ENCODE results near the gene SOX6. TPM values are rescaled to one million over a fixed set of nuclear protein-coding genes. Genes with fewer than 3 reads are reported as not detected.
"Not testable (repeated sequence)": the region's sequence is repeated elsewhere in the genome, so short reads cannot be mapped to it uniquely, and the experiment has no call there.

Gene SOX6
- total RNA-seq, 1 donor from 2014 or later: 8.3 TPM

DNA sequence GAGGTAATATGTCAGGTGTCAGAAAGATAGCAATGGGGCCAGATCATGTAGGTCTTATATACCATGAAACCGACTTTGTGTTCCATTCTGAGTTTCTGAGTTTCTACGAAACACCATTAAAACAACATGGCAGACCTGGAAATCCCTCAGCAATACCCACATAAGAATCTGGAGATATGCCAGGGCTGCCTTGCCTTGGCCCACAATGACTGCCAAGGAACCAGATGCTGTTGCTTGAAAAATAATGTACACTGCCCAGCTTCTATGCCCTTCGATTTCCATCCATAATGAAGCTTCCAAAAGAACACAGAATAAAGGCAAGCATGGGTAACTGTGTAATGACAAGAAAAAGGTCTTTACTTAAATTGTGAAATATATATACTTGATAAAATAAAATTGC is 277.4 kb downstream of the SOX6 start:
- no peak overlapping the region for H3K27ac ChIP-seq
- TF ChIP-seq CTCF (IDR thresholded peaks at IDR 0.05): no peak
- DNase-seq: no peak
- intact Hi-C loops (cut with DNase I): no loop called here
- no peaks in the 10 kb centered on the region for H3K4me1 ChIP-seq
- H3K9me3 ChIP-seq: no peaks in the 10 kb centered on the region
- H3K27me3 ChIP-seq: no peaks in the 10 kb centered on the region
- H3K36me3 ChIP-seq: no peaks in the 10 kb centered on the region
- no peak for ATAC-seq
- no peak overlapping the region for H3K4me3 ChIP-seq

DNA sequence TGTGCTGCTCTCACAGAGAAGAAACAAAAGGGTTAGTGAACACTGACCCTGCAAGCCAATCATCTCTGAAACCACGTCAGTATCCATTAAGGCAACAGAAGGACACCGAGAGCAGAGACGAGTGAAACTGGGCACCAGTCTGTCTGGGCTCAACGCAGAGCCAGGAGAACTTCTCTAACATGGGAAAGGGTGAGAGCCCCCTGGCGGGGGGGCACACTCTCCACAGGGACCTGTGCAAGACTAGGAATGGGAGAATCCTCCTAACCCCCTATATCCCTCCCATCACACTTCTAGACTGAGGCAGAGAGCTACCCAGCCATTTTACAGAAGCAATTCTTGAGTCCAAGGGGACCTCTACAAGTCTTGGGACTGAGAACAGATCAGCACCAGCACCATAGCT is 285.8 kb downstream of the SOX6 start:
- intact Hi-C loops (cut with DNase I): no loop called here
- ATAC-seq: no peak

DNA sequence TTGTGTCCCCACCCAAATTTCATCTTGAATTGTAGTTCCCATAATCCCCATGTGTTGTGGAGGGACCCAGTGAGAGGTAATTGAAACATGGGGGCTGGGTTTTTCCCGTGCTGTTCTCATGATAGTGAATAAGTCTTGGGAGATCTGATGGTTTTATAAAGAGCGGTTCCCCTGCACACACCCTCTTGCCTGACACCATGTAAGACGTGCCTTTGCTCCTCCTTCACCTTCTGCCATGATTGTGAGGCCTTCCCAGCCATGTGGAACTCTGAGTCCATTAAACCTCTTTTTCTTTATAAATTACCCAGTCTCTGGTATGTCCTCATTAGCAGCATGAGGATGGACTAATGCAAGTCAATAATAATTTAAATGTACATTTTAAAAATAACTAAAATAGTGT is 289.1 kb downstream of the SOX6 start:
- H3K4me1 ChIP-seq; H3K36me3 ChIP-seq; H3K27ac ChIP-seq; H3K27me3 ChIP-seq; H3K4me3 ChIP-seq; H3K9me3 ChIP-seq; DNase-seq; ATAC-seq; intact Hi-C loops (cut with DNase I): not testable (repeated sequence)

More for the DNA sequence above, 285.8 kb downstream of the SOX6 start:
- no peak for TF ChIP-seq CTCF (IDR thresholded peaks at IDR 0.05)
- Histone ChIP-seq H3K27me3 (no peaks in the 10 kb centered on the region), H3K9me3 (no peaks in the 10 kb centered on the region), H3K36me3 (no peaks in the 10 kb centered on the region), H3K4me3 (no peak overlapping the region), H3K27ac (no peak overlapping the region), H3K4me1 (no peaks in the 10 kb centered on the region)
- no peak for DNase-seq

GRCh38 chr11:16059332-16059731 is 297.0 kb downstream of the SOX6 start:
- H3K27me3 ChIP-seq: no peaks in the 10 kb centered on the region
- no peaks in the 10 kb centered on the region for H3K4me1 ChIP-seq
- DNase-seq (no peak), ATAC-seq (no peak)
- no peak overlapping the region for H3K4me3 ChIP-seq
- H3K36me3 ChIP-seq: no peaks in the 10 kb centered on the region
- TF ChIP-seq CTCF (IDR thresholded peaks at IDR 0.05): no peak
- no peak overlapping the region for H3K27ac ChIP-seq
- intact Hi-C loops (cut with DNase I): no loop called here
- no peaks in the 10 kb centered on the region for H3K9me3 ChIP-seq

DNA sequence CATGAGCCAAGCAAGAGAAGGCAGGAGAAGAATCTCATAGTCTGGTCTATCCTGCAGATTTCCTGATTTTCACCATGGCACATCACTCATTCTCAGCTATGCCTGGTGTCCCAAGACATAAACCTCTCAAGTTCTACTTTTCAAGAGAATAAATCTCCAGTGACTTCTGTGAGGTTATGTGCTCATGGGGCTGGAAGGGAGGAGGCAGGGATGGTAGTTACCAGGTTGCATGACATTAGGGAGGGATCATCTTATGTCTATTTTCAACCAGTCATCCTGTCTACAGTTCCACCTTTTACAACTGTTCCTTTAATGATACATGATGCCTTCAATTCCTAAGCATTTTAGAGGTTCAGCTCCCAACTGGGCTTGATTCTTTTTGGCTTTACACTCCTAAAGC is 297.7 kb downstream of the SOX6 start:
- intact Hi-C loops (cut with DNase I): no loop called here
- H3K4me1 ChIP-seq: no peaks in the 10 kb centered on the region
- no peak overlapping the region for H3K4me3 ChIP-seq
- no peak overlapping the region for H3K27ac ChIP-seq
- DNase-seq: no peak
- no peak for ATAC-seq
- H3K9me3 ChIP-seq: no peaks in the 10 kb centered on the region
- no peaks in the 10 kb centered on the region for H3K36me3 ChIP-seq
- H3K27me3 ChIP-seq: no peaks in the 10 kb centered on the region
- TF ChIP-seq CTCF (IDR thresholded peaks at IDR 0.05): no peak

- Histone ChIP-seq H3K36me3 (no peaks in the 10 kb centered on the region), H3K4me1 (no peaks in the 10 kb centered on the region), H3K9me3 (no peaks in the 10 kb centered on the region), H3K27me3 (no peaks in the 10 kb centered on the region), H3K27ac (no peak overlapping the region), H3K4me3 (no peak overlapping the region)
- ATAC-seq (no peak), DNase-seq (no peak)
- no peak for TF ChIP-seq CTCF (IDR thresholded peaks at IDR 0.05)
- intact Hi-C loops (cut with DNase I): no loop called here
Measured at GRCh38 chr11:16052750-16053149, 303.6 kb downstream of the SOX6 start.
